Upper lobe of left lung (tissue), 4 donors: Measurements from ENCODE around the gene IRS1.

Experiments used
- EP300 ChIP-seq, 4 donors: sonication (generic); formaldehyde crosslinking; IDR thresholded peaks; one replicate each; pipeline ENCODE4 v1.5.1; 2017; ENCODE audit warnings: antibody characterized with exemption in 4 of 4, control low read depth in 2 of 4
- POLR2A ChIP-seq, 4 donors: fragments of 450-650 bp; IDR thresholded peaks; one replicate each; pipeline ENCODE4 v1.5.1; 2016 to 2017; ENCODE audit warnings: antibody characterized with exemption in 4 of 4, mild to moderate bottlenecking in 2 of 4
- POLR2AphosphoS5 ChIP-seq, 2 donors: sonication (generic); formaldehyde crosslinking; IDR thresholded peaks; one replicate each; pipeline ENCODE4 v1.5.1; 2017; ENCODE audit warnings: antibody characterized with exemption in 2 of 2
- TF ChIP-seq, protein P1 (sequence below), 6 experiments: fragments of 450-650 bp in 4 of 6; fragments of 200-600 bp in 2 of 6; sonication (generic) in 2 of 6; IDR thresholded peaks; one replicate each; pipeline ENCODE4 v1.5.1; 2016 to 2019; ENCODE audit warnings: antibody characterized with exemption in 6 of 6

DNA sequence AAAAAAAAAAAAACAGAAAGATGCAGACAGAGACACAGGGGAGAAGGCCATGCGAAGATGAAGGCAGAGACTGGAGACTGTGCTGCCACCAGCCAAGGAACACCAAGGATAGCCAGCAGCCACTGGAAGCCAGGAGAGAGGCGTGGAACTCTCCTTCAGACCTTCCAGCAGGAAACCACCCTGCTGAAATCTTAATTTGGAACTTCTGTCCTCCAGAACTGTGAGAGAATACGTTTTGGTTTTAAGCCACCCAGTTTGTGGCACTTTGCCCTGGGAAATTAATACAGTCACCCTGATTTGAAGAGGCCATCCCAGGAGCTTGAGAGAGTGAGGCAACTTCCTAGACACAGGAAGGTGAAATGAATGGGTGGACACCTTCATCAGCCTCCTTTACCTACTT, 93.7 kb downstream of the IRS1 start:
- TF ChIP-seq POLR2A (IDR thresholded peaks at IDR 0.05): no peak
- TF ChIP-seq, protein P1, sequence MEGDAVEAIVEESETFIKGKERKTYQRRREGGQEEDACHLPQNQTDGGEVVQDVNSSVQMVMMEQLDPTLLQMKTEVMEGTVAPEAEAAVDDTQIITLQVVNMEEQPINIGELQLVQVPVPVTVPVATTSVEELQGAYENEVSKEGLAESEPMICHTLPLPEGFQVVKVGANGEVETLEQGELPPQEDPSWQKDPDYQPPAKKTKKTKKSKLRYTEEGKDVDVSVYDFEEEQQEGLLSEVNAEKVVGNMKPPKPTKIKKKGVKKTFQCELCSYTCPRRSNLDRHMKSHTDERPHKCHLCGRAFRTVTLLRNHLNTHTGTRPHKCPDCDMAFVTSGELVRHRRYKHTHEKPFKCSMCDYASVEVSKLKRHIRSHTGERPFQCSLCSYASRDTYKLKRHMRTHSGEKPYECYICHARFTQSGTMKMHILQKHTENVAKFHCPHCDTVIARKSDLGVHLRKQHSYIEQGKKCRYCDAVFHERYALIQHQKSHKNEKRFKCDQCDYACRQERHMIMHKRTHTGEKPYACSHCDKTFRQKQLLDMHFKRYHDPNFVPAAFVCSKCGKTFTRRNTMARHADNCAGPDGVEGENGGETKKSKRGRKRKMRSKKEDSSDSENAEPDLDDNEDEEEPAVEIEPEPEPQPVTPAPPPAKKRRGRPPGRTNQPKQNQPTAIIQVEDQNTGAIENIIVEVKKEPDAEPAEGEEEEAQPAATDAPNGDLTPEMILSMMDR (IDR thresholded peaks at IDR 0.05): no peak
- no peak for TF ChIP-seq POLR2AphosphoS5 (IDR thresholded peaks at IDR 0.05)
- no peak for TF ChIP-seq EP300 (IDR thresholded peaks at IDR 0.05)
